H1 (cell line): Measurements from ENCODE around the gene PDK2. TPM values are rescaled to one million over a fixed set of nuclear protein-coding genes. Genes with fewer than 3 reads are reported as not detected.

Experiments
- ATF2 ChIP-seq: IDR thresholded peaks from 2 replicates; pipeline ENCODE4 v1.6.1; 2012; ENCODE audit warnings: low read length, inconsistent platforms
- CHD2 ChIP-seq: IDR thresholded peaks from 2 replicates; pipeline ENCODE4 v1.6.1; 2012; ENCODE audit warnings: low read length, improper control_type of control experiment
- E2F6 ChIP-seq: IDR thresholded peaks from 2 replicates; pipeline ENCODE4 v1.6.1; 2012; ENCODE audit warnings: inconsistent platforms
- FOSL1 ChIP-seq: IDR thresholded peaks from 2 replicates; pipeline ENCODE4 v1.6.1; 2011; ENCODE audit warnings: mild to moderate bottlenecking, low read depth, low read length, moderate library complexity; ENCODE audit not compliant: insufficient read depth
- HDAC6 ChIP-seq: IDR thresholded peaks from one replicate; pipeline ENCODE4 v1.7.1; 2012; ENCODE audit warnings: low read depth, mild to moderate bottlenecking, inconsistent platforms, low read length, moderate library complexity
- NANOG ChIP-seq: IDR thresholded peaks from 2 replicates; pipeline ENCODE4 v1.6.1; 2011; ENCODE audit warnings: low read length, low read depth, mild to moderate bottlenecking, inconsistent platforms; ENCODE audit not compliant: insufficient read depth, poor library complexity, severe bottlenecking
- RAD21 ChIP-seq, 2 experiments: IDR thresholded peaks in 1 of 2; conservative IDR thresholded peaks in 1 of 2; 2 replicates each; pipeline ENCODE4 v1.6.1; 2011; ENCODE audit warnings: low read depth in 2 of 2, low read length in 2 of 2, improper control_type of control experiment in 1 of 2, inconsistent platforms in 1 of 2, mild to moderate bottlenecking in 1 of 2, moderate library complexity in 1 of 2
- RBBP5 ChIP-seq: IDR thresholded peaks from 2 replicates; pipeline ENCODE4 v1.7.1; 2012; ENCODE audit warnings: low read depth, mild to moderate bottlenecking, inconsistent platforms, low read length, moderate library complexity, borderline replicate concordance
- RNF2 ChIP-seq: fragments of 200-900, 300-1000 bp; sonication (generic); IDR thresholded peaks from 2 replicates; pipeline ENCODE4 v1.7.1; 2016; ENCODE audit warnings: borderline replicate concordance, low read depth, mild to moderate bottlenecking, antibody characterized with exemption, low read length; ENCODE audit not compliant: poor library complexity, severe bottlenecking; ENCODE audit errors: missing control alignments
- SIN3A ChIP-seq, 2 experiments: IDR thresholded peaks in 1 of 2; conservative IDR thresholded peaks in 1 of 2; 2 replicates each; pipeline ENCODE4 v1.6.1; 2011 to 2012; ENCODE audit warnings: low read length in 2 of 2, improper control_type of control experiment in 1 of 2, low read depth in 1 of 2, mild to moderate bottlenecking in 1 of 2
- SIRT6 ChIP-seq: IDR thresholded peaks from one replicate; pipeline ENCODE4 v1.7.1; 2012; ENCODE audit warnings: low read length, inconsistent platforms
- SIX5 ChIP-seq: IDR thresholded peaks from 2 replicates; pipeline ENCODE4 v1.6.1; 2011; ENCODE audit warnings: mild to moderate bottlenecking, low read depth, low read length
- SP4 ChIP-seq: IDR thresholded peaks from 2 replicates; pipeline ENCODE4 v1.6.1; 2012; ENCODE audit warnings: low read length, inconsistent platforms
- SRF ChIP-seq: IDR thresholded peaks from 2 replicates; pipeline ENCODE4 v1.6.1; 2011; ENCODE audit warnings: mild to moderate bottlenecking, low read depth, low read length, moderate library complexity
- TBP ChIP-seq: IDR thresholded peaks from 2 replicates; pipeline ENCODE4 v1.6.1; 2011; ENCODE audit warnings: low read depth, low read length, improper control_type of control experiment
- TCF12 ChIP-seq: IDR thresholded peaks from 2 replicates; pipeline ENCODE4 v1.6.1; 2011; ENCODE audit warnings: low read depth, mild to moderate bottlenecking, low read length
- YY1 ChIP-seq: IDR thresholded peaks from 2 replicates; pipeline ENCODE4 v1.6.1; 2011; ENCODE audit warnings: low read depth, mild to moderate bottlenecking, low read length
- polyA plus RNA-seq, 7 experiments: library from polyadenylated mRNA; depleted of rRNA in 3 of 7; stranded (reverse) in 5 of 7; unstranded in 2 of 7; fragments of >200 nt in 5 of 7; fragments of 200-250 nt in 2 of 7; gene quantifications; 1 replicate in 5 of 7; 2 replicates in 1 of 7; 4 replicates in 1 of 7; pipeline versions ENCODE4 v1.2.1 to v1.2.3, GENCODE V29; 2011 to 2013; ENCODE audit warnings: missing spikeins in 2 of 7, mixed read lengths in 2 of 7
- total RNA-seq: library from RNA; stranded (reverse); fragmentation: NEBNext Ultra II Directional; extraction: Animal tissue kit (Norgen Biotek cat#: 25700); gene quantifications from 2 replicates; pipeline ENCODE4 v1.2.1, GENCODE V29; 2021

PDK2 gene
- total and polyA plus RNA-seq, 2 of the 8 experiments (the other 6 are each of a cell fraction or from before 2014, with no cell fraction given): 18.3 to 121 TPM

DNA sequence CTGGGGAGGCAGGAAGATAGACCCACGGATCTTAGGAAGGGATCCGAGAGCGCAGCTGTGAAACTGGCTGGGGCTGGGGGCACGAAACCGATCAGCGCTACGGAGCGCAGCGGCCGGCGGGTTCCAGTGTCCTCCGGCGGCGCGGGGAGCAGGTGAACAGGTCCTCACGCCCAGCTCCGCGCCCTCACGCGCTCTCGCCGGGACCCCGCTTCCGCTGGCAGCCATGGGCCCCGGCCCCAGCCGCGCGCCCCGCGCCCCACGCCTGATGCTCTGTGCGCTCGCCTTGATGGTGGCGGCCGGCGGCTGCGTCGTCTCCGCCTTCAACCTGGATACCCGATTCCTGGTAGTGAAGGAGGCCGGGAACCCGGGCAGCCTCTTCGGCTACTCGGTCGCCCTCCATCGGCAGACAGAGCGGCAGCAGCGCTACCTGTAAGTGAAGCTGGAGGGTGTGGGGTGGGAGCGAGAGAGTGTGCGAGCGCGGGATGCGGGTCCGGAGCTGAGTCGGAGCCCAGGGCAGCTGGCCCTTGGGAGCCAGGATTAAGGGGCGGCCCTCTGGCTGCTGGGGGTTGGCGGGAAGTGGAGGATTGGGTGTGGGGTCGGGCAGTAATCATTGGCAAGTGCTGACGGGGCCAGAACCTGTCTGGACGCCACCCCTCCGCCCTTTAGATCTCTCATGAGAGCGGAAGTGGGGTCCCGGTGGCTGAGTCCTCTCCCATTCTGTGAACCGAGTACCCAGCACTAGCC, 38.8 kb upstream of the PDK2 start (continued):
- TF ChIP-seq RBBP5 (no peak; the same call in 1 of the 2 replicates), SIRT6 (no peak), TCF12 (no peak), SIN3A (conservative IDR thresholded peaks at IDR 0.05 in 1 of 2, IDR thresholded peaks at IDR 0.05 in 1 of 2; ENCODE audit: low read depth in 1 of 2, low read length in 2 of 2) (peak in 1 of 2 experiments; percentile 57; a peak in 1 of 4 replicates), ATF2 (no peak), SIX5 (no peak), CHD2 (no peak), NANOG (no peak), HDAC6 (no peak), FOSL1 (no peak), RNF2 (no peak), YY1 (peak; percentile 43; the same call in 1 of the 2 replicates), E2F6 (no peak; the same call in 1 of the 2 replicates), RAD21 (IDR thresholded peaks at IDR 0.05 in 1 of 2, conservative IDR thresholded peaks at IDR 0.05 in 1 of 2; ENCODE audit: low read depth in 2 of 2, low read length in 2 of 2) (peak; percentile 34 to 60), SRF (no peak), TBP (no peak), SP4 (no peak)
